Stomach smooth muscle (tissue), 2 donors: ENCODE measurements around the gene ARL6IP4.
"Not testable (repeated sequence)": the region's sequence is repeated elsewhere in the genome, so short reads cannot be mapped to it uniquely, and the experiment has no call there.

Experiments used
- H3K27ac ChIP-seq: one replicate; pipeline ENCODE4 v1.7.0; 2013; ENCODE audit warnings: mild to moderate bottlenecking, low read length, inconsistent platforms
- H3K27me3 ChIP-seq, 2 donors: one replicate each; pipeline ENCODE4 v1.7.0; 2013; ENCODE audit warnings: low read length in 2 of 2; ENCODE audit not compliant: insufficient read depth in 2 of 2, control insufficient read depth in 1 of 2
- H3K36me3 ChIP-seq, 2 donors: one replicate each; pipeline ENCODE4 v1.7.0; 2013; ENCODE audit warnings: low read length in 2 of 2; ENCODE audit not compliant: control insufficient read depth in 2 of 2, insufficient read depth in 2 of 2
- H3K4me1 ChIP-seq: one replicate; pipeline ENCODE4 v1.7.0; 2013; ENCODE audit warnings: low read length; ENCODE audit not compliant: control insufficient read depth, insufficient read depth
- H3K4me3 ChIP-seq, 2 donors: one replicate each; pipeline ENCODE4 v1.7.0; 2013; ENCODE audit warnings: low read length in 2 of 2
- H3K9ac ChIP-seq, 2 donors: one replicate each; pipeline ENCODE4 v1.7.0; 2013; ENCODE audit warnings: low read length in 2 of 2, mild to moderate bottlenecking in 1 of 2
- H3K9me3 ChIP-seq, 2 donors: one replicate each; pipeline ENCODE4 v1.7.0; 2013; ENCODE audit warnings: low read length in 2 of 2; ENCODE audit not compliant: control insufficient read depth in 2 of 2
- donor health status: healthy.
- donor health status: Pancreatic carcinoma.

The ARL6IP4 gene

DNA sequence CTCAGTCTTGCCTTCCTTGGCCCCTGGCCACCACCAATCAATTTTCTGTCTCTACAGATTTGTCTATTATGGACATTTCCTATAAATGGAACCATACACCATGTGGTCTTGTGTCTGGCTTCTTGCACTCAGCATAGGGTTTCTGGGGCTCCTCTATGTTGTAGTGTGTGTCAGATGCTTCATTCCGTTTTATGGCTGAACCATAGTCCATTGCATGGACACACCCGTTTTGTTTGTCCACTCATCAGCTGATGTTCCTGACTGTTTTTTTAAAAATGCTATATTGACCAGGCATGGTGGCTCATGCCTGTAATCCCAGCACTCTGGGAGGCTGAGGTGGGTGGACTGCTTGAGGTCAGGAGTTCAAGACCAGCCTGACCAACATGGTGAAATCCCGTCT is 21.0 kb downstream of the ARL6IP4 start:
- Histone ChIP-seq H3K27me3 (no peaks in the 10 kb centered on the region), H3K9me3 (no peaks in the 10 kb centered on the region), H3K4me1 (peaks cover 8% of the 10 kb centered on the region), H3K4me3 (no peak overlapping the region), H3K36me3 (peaks cover 7 to 12% of the 10 kb centered on the region in 2 donors), H3K9ac (no peak overlapping the region), H3K27ac (no peak overlapping the region)

DNA sequence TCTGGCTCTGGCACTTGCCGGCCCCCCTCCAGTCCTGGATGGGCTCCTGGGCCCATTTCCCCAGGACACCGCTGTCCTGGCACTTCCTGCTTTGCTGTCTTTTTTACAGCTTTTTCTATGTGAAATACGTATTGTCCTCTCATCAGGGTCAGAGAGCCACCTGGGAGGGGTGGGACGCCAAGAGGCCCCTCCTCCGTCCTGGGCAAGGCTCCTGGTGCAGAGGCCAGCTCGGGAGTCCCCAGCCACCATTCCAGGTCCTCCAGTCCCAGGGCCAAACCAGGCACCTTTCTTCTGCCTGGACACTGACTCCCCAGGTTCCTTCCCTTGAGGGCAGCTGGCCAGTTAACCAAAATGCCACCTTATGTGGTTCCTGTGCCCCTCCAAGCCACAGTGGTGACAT is 22.8 kb downstream of the ARL6IP4 start:
- Histone ChIP-seq H3K36me3 (peaks cover 10 to 23% of the 10 kb centered on the region in 2 donors), H3K27me3 (no peaks in the 10 kb centered on the region), H3K9me3 (no peaks in the 10 kb centered on the region), H3K9ac (no peak overlapping the region), H3K4me1 (no peaks in the 10 kb centered on the region), H3K27ac (no peak overlapping the region), H3K4me3 (no peak overlapping the region)

DNA sequence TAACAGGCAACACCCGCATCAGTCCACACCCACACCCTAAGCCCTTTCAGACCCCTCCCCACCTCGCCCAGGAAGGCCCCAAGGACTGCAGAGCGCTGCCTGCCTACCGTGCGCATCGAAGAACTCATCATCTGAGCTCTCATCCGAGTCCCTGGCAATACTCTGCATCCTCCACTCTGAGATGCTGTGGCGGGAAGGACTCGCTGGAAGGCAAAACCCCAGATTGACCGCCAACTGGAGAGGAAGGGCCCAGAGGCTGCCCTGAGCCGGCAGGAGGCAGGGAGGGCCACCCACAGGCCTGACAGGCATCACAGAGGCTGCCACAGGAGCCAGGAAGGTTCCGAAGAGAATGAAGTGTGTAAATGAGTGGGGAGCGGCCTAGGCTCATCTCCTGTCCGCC is 23.8 kb downstream of the ARL6IP4 start:
- H3K27ac ChIP-seq = no peak overlapping the region
- H3K36me3 ChIP-seq = peaks cover 15 to 30% of the 10 kb centered on the region in 2 donors
- no peaks in the 10 kb centered on the region for H3K4me1 ChIP-seq
- no peak overlapping the region for H3K4me3 ChIP-seq
- no peak overlapping the region for H3K9ac ChIP-seq
- H3K27me3 ChIP-seq = no peaks in the 10 kb centered on the region
- H3K9me3 ChIP-seq = no peaks in the 10 kb centered on the region

DNA sequence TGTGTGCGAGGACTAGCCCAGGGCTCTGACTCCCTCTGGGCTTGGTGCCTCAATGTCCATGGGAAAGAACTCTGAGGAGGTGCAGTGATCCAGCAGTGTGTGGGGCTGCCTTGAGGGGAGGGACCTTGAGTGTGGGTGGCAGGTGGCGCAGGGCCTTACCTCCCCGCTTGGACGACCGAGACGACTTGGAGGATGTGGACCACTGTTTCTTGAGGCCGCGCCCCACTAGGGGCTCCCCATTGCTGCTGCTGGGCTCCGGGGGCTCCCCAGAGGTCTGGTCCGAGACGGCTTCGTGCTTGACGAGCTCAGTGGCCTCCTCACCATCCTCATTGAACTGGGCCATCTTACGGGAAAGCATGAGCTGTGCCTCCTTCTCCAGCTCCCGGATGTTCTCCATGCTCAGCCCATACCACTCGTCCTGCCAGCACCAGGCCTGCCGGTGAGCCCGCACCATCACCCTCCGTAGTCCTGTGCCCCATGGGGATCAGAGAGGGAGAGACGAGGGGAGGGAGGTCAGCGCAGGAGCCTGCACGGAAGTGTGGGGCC is 24.7 kb downstream of the ARL6IP4 start:
- no peaks in the 10 kb centered on the region for H3K27me3 ChIP-seq
- H3K4me1 ChIP-seq = no peaks in the 10 kb centered on the region
- no peak overlapping the region for H3K9ac ChIP-seq
- H3K9me3 ChIP-seq = no peaks in the 10 kb centered on the region
- H3K4me3 ChIP-seq = no peak overlapping the region
- H3K27ac ChIP-seq = no peak overlapping the region
- peaks cover 15 to 32% of the 10 kb centered on the region in 2 donors for H3K36me3 ChIP-seq

DNA sequence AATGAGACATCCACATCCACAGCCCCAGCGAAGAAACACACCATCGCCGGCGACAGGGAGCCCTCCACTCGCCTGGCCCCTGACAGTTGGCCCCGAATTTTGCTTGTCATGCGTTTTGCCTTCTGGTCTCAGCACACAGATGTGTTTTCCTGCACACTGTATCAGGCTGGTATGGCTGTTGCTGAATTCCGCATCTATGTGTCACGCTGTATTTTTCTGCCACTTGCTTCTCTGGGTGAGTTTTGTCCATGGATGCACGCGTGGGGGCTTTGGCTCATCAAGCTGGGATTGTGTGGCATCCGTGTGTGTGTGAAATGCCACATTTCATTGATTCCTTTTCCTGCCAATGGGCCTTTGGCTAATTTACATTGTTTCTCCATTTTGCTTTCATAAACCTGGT is 26.5 kb downstream of the ARL6IP4 start:
- no peak overlapping the region for H3K9ac ChIP-seq
- H3K4me1 ChIP-seq = no peaks in the 10 kb centered on the region
- H3K36me3 ChIP-seq = peaks cover 12 to 34% of the 10 kb centered on the region in 2 donors
- H3K27ac ChIP-seq = no peak overlapping the region
- no peak overlapping the region for H3K4me3 ChIP-seq
- H3K27me3 ChIP-seq = no peaks in the 10 kb centered on the region
- H3K9me3 ChIP-seq = no peaks in the 10 kb centered on the region

DNA sequence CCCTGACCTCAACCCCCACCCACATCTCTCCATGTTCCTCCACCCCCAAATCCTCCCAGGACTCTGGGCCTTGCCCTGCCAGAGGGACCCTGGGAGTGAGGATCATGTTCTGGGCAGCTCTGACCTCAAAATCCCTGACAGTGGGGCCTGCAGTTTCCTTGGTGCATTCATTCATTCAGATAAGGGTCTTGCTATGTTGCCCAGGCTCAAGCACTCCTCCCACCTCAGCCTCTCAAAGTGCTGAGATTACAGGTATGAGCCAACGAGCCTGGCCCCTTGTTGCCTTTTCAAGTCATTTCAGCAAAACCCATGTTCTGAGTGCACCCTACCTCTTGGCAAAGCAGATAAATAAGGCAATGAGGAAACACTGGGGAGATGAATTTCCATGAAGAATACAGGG is 29.6 kb downstream of the ARL6IP4 start:
- Histone ChIP-seq H3K36me3 (peaks cover 11 to 36% of the 10 kb centered on the region in 2 donors), H3K27ac (no peak overlapping the region), H3K4me3 (no peak overlapping the region), H3K27me3 (no peaks in the 10 kb centered on the region), H3K9ac (no peak overlapping the region), H3K4me1 (no peaks in the 10 kb centered on the region), H3K9me3 (no peaks in the 10 kb centered on the region)

DNA sequence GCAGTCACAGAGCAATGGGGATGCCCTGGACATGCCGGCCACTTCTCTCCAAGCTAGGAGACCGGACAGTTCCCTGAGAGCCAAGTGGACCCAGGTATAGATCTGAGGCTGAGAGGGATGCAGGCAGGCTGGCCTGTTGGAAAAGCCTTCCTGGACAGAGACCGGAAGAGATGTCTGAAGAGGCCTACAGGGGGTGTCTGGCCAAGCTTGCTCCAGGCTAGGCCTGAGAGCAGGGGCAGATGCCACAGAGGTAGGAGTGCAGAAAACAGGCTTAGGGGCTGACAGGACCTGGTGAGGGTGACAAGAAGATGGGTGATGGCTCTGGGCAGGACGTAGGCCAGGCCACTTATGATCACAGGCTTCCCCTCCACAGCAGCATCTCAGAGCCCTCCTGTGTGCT is 30.2 kb downstream of the ARL6IP4 start:
- Histone ChIP-seq H3K4me1 (no peaks in the 10 kb centered on the region), H3K27me3 (no peaks in the 10 kb centered on the region), H3K27ac (no peak overlapping the region), H3K36me3 (peaks cover 11 to 36% of the 10 kb centered on the region in 2 donors), H3K9ac (no peak overlapping the region), H3K4me3 (no peak overlapping the region), H3K9me3 (no peaks in the 10 kb centered on the region)

DNA sequence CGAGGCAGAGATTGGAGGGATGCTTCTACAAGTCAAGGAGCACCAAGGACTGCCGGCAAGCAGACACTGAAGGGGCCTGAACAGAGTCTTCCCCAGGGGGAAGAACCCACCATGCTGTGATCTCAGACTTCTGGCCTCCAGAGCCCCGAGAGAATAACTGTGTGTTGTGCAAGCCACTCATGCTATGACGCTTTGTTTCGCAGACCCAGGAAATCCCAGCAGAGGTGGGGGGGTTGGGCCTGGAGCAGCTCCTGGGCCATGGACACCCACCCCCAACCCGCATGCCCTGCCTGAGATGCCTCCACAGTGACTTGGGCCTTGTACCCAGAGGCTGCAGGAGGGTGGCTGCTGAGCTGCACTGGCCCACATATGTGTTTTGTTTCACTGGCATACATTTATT is 31.2 kb downstream of the ARL6IP4 start:
- no peaks in the 10 kb centered on the region for H3K27me3 ChIP-seq
- no peak overlapping the region for H3K9ac ChIP-seq
- peaks cover 11 to 36% of the 10 kb centered on the region in 2 donors for H3K36me3 ChIP-seq
- no peak overlapping the region for H3K27ac ChIP-seq
- no peaks in the 10 kb centered on the region for H3K4me1 ChIP-seq
- no peak overlapping the region for H3K4me3 ChIP-seq
- no peaks in the 10 kb centered on the region for H3K9me3 ChIP-seq

DNA sequence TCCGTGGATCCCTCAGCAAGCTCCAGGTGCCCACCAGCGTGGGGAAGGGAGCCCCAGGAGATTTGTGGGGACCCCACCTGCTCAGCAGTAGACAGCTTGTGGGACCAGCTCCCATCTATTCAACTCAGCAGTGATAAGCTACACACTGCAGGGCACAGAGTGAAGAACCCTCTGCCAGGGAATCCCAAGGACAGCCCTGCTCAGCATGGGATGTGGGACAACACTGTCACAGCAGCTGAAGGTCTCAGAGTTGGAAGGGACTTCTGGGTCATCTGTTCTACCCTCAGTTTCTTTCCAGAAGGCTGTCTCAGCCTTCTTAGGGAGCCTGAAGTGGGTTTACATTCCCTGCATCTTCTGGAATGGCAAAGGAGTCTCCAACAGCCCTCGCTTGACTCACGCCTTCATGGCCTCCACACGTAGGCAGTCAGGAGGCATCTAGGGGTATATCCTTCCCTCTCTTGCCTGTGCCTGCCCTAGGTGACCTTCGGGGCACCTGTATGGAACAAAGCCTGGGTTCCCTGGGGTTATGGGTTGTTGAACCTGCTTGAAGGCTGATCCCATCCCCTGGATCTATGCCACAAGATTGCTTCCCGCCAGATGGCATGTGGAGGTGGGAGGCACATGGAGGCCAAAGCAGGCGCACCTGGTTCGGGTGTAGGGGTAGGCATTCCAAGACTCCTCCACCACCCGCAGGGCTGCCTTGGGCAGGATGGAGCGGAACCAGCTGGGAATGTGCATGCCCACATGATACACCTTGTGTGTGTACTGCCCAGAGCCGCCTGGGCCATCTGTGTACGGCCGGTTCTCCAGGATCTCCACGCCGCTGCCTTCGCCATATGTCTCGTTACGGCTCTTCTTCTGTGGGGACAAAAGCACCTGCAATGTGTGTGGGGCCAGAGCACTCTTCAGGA is 33.0 kb downstream of the ARL6IP4 start:
- no peak overlapping the region for H3K4me3 ChIP-seq
- H3K4me1 ChIP-seq = no peaks in the 10 kb centered on the region
- peaks cover 6 to 24% of the 10 kb centered on the region in 2 donors for H3K36me3 ChIP-seq
- no peaks in the 10 kb centered on the region for H3K9me3 ChIP-seq
- no peaks in the 10 kb centered on the region for H3K27me3 ChIP-seq
- H3K9ac ChIP-seq = no peak overlapping the region
- no peak overlapping the region for H3K27ac ChIP-seq

DNA sequence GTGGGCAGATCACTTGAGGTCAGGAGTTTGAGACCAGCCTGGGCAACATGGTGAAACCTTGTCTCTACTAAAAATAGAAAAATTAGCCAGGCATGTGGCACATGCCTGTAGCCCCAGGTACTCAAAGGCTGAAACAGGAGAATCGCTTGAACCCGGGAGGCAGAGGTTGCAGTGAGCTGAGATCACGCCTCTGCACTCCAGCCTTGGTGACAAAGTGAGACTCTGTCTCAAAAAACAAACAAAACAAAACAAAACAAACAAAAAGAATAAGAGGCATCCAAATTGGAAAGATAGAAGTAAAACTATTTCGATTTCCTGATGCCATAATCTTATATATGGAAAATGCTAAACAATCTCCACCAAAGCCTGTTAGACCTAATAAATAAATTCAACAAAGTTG is 34.0 kb downstream of the ARL6IP4 start:
- H3K4me3 ChIP-seq, H3K4me1 ChIP-seq, H3K9ac ChIP-seq, H3K27ac ChIP-seq, H3K9me3 ChIP-seq, H3K27me3 ChIP-seq: not testable (repeated sequence)
- H3K36me3 ChIP-seq = peaks cover 3 to 15% of the 10 kb centered on the region in 2 donors

DNA sequence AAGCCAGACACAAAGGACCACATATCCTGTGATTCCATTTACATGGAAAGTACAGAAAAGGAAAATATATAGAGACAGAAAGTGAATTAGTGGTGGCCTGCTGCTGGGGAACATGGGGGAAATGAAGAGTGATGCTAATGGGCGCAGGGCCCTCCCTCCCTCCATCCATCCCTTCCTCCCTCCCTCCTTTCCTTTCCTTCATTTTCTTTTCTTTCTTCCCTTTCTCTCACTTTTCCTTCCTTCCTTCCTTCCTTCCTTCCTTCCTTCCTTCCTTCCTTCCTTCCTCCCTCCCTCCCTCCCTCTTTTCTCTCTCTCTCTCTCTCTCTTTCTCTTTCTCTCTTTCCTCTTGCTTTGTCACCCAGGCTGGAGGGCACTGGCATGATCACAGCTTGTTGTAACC is 37.3 kb downstream of the ARL6IP4 start:
- Histone ChIP-seq H3K36me3 (peaks cover 2 to 5% of the 10 kb centered on the region in 2 donors), H3K9me3 (no peaks in the 10 kb centered on the region), H3K4me3 (no peak overlapping the region), H3K27me3 (no peaks in the 10 kb centered on the region), H3K4me1 (no peaks in the 10 kb centered on the region), H3K9ac (no peak overlapping the region), H3K27ac (no peak overlapping the region)
